HL-60 (cell line): ENCODE measurements around the gene POLN.

Experiments
- DNase-seq, 2 experiments: peaks; one replicate each; pipeline ENCODE4 v3.0.0-alpha.2; 2010 to 2020; ENCODE audit warnings: low read depth in 1 of 2, low spot score in 1 of 2
- H3K27ac ChIP-seq: fragments of 250-450 bp; sonication (Bioruptor Pico); replicated peaks from 2 replicates; pipeline ENCODE4 v1.5.1; 2020; ENCODE audit warnings: mild to moderate bottlenecking, moderate library complexity
- H3K27me3 ChIP-seq: fragments of 250-450 bp; sonication (Bioruptor Pico); 2 replicates; pipeline ENCODE4 v1.5.1; 2021; ENCODE audit warnings: mild to moderate bottlenecking, moderate library complexity; ENCODE audit not compliant: insufficient read depth, poor library complexity, severe bottlenecking
- H3K4me3 ChIP-seq: replicated peaks from 2 replicates; pipeline ENCODE4 v1.5.1; 2011; ENCODE audit warnings: mild to moderate bottlenecking, control low read depth, low read length; ENCODE audit not compliant: insufficient read depth
- CTCF ChIP-seq: IDR thresholded peaks from one replicate; pipeline ENCODE4 v1.5.1; 2011; ENCODE audit warnings: low read length, control low read depth, inconsistent platforms; ENCODE audit not compliant: insufficient read depth
- GABPA ChIP-seq: IDR thresholded peaks from 2 replicates; pipeline ENCODE4 v1.6.1; 2012; ENCODE audit warnings: low read depth
- POLR2AphosphoS5 ChIP-seq: IDR thresholded peaks from 2 replicates; pipeline ENCODE4 v1.6.1; 2012; ENCODE audit warnings: low read depth
- REST ChIP-seq: IDR thresholded peaks from 2 replicates; pipeline ENCODE4 v1.6.1; 2012; ENCODE audit warnings: low read depth; ENCODE audit not compliant: insufficient replicate concordance
- SPI1 ChIP-seq: IDR thresholded peaks from 2 replicates; pipeline ENCODE4 v1.6.1; 2012; ENCODE audit warnings: low read depth, mild to moderate bottlenecking, borderline replicate concordance

The POLN gene

GRCh38 chr4:2259036-2259540, 17.2 kb upstream of the POLN start:
- no peaks in the 10 kb centered on the region for H3K27me3 ChIP-seq
- DNase-seq = no peak
- TF ChIP-seq POLR2AphosphoS5 (no peak), SPI1 (no peak), CTCF (no peak), GABPA (no peak), REST (no peak)
- H3K4me3 ChIP-seq = no peak overlapping the region
- H3K27ac ChIP-seq = no peak overlapping the region

- no peak overlapping the region for H3K27ac ChIP-seq
- TF ChIP-seq CTCF (no peak), POLR2AphosphoS5 (no peak)
- no peak overlapping the region for H3K4me3 ChIP-seq
- no peaks in the 10 kb centered on the region for H3K27me3 ChIP-seq
- DNase-seq = no peak
Measured at GRCh38 chr4:2258091-2259035, 16.4 kb upstream of the POLN start.

- no peak overlapping the region for H3K4me3 ChIP-seq
- TF ChIP-seq GABPA (no peak), REST (no peak), POLR2AphosphoS5 (no peak), CTCF (no peak), SPI1 (no peak)
- no peaks in the 10 kb centered on the region for H3K27me3 ChIP-seq
- DNase-seq = no peak
- no peak overlapping the region for H3K27ac ChIP-seq
Measured at GRCh38 chr4:2257361-2258081, 15.6 kb upstream of the POLN start.
